ENCODE data around the gene FCSK. TPM values are rescaled to one million over a fixed set of nuclear protein-coding genes. Genes with fewer than 3 reads are reported as not detected.

FCSK gene
- total and polyA plus RNA-seq, 2 of the 13 experiments (the other 11 are each of a cell fraction or from before 2014, with no cell fraction given), result 9.1 to 19.2 TPM

- TF ChIP-seq NFAT5 (CRISPR knock-in tag; IDR thresholded peaks at IDR 0.05) (no peak), ETV6 (CRISPR knock-in tag; conservative IDR thresholded peaks at IDR 0.05) (peak; percentile 58; the same call in 1 of the 2 replicates), CAMTA2 (CRISPR knock-in tag; IDR thresholded peaks at IDR 0.05; ENCODE audit: borderline replicate concordance) (no peak), ZFP36L1 (CRISPR knock-in tag; IDR thresholded peaks at IDR 0.05) (peak; percentile 23; the same call in 1 of the 2 replicates), ZNF558 (CRISPR knock-in tag; IDR thresholded peaks at IDR 0.05; ENCODE audit: borderline replicate concordance) (peak; percentile 2; the same call in 1 of the 2 replicates), MXD4 (CRISPR knock-in tag; IDR thresholded peaks at IDR 0.05) (peak; percentile 48; the same call in 1 of the 2 replicates), ZNF3 (CRISPR knock-in tag; IDR thresholded peaks at IDR 0.05) (no peak), LCORL (IDR thresholded peaks at IDR 0.05) (0 out of 2 replicates have a peak, but pooled peaks have one; percentile 6), LCORL (CRISPR knock-in tag; IDR thresholded peaks at IDR 0.05) (no peak; the same call in 1 of the 2 replicates), TSC22D2 (CRISPR knock-in tag; IDR thresholded peaks at IDR 0.05; ENCODE audit: borderline replicate concordance) (peak; percentile 19; the same call in 1 of the 2 replicates), ETS1 (CRISPR knock-in tag; IDR thresholded peaks at IDR 0.05) (peak; percentile 35; the same call in 1 of the 2 replicates), SP1 (IDR thresholded peaks at IDR 0.05) (no peak), SP1 (CRISPR knock-in tag; IDR thresholded peaks at IDR 0.05) (peak; percentile 40; the same call in 1 of the 2 replicates), EP300 (IDR thresholded peaks at IDR 0.05; ENCODE audit: low read depth in 2 of 2, low read length in 2 of 2) (peak in 1 of 2 experiments; percentile 3; a peak in 1 of 4 replicates), EP300 (CRISPR knock-in tag; IDR thresholded peaks at IDR 0.05; ENCODE audit: borderline replicate concordance) (no peak), ATF5 (CRISPR knock-in tag; IDR thresholded peaks at IDR 0.05; ENCODE audit: low read depth) (no peak), BRD4 (CRISPR knock-in tag; IDR thresholded peaks at IDR 0.05) (peak; percentile 82), ZNF574 (CRISPR knock-in tag; IDR thresholded peaks at IDR 0.05) (peak; percentile 85), ZNF737 (CRISPR knock-in tag; IDR thresholded peaks at IDR 0.05; ENCODE audit: borderline replicate concordance) (no peak; the same call in 1 of the 2 replicates), ZNF234 (CRISPR knock-in tag; conservative IDR thresholded peaks at IDR 0.05) (peak; percentile 57; the same call in 1 of the 2 replicates)
Measured at GRCh38 chr16:70523076-70523742, 68.8 kb downstream of the FCSK start, which contains the start of gene COG4 (continued).

Measured in HepG2 (cell line).